Measurements from ENCODE around the gene MDK. TPM values are rescaled to one million over a fixed set of nuclear protein-coding genes. Genes with fewer than 3 reads are reported as not detected.

The MDK gene
- total RNA-seq, 2 experiments from 2014 or later, result 3.5 to 4.1 TPM

- H3K27me3 Mint-ChIP-seq, result no peaks in the 10 kb centered on the region
- peaks cover 50% of the 10 kb centered on the region for H3K36me3 Mint-ChIP-seq (ENCODE audit: low read depth)
- peak overlapping the region; percentile 67 for H3K27ac Mint-ChIP-seq
- POLR2A ChIA-PET, result interaction anchor here (1.3 to 8.8 kb wide), 2 partner anchors 12 to 20 kb away, joined by 4 to 143 read pairs; no protein-coding TSS in a partner anchor
- peak overlapping the region; percentile 74 for H3K4me3 Mint-ChIP-seq
- no peaks in the 10 kb centered on the region for H3K9me3 Mint-ChIP-seq
- no peak for DNase-seq
- CTCF ChIA-PET, result interaction anchor here (0.5 to 10.7 kb wide), 20 partner anchors 9 to 422 kb away, joined by 3 to 210 read pairs (median 5); no protein-coding TSS in a partner anchor
- peaks cover 70% of the 10 kb centered on the region for H3K4me1 Mint-ChIP-seq
Measured at GRCh38 chr11:46351606-46352005, 29.9 kb upstream of the MDK start.

- peak overlapping the region; percentile 74 for H3K4me3 Mint-ChIP-seq
- H3K27ac Mint-ChIP-seq, result peak overlapping the region; percentile 73
- CTCF ChIA-PET, result interaction anchor here (0.5 to 10.7 kb wide), 23 partner anchors 8 to 699 kb away, joined by 3 to 210 read pairs (median 5); no protein-coding TSS in a partner anchor
- peaks cover 52% of the 10 kb centered on the region for H3K36me3 Mint-ChIP-seq (ENCODE audit: low read depth)
- H3K27me3 Mint-ChIP-seq, result no peaks in the 10 kb centered on the region
- peak; percentile 80 for DNase-seq
- peaks cover 71% of the 10 kb centered on the region for H3K4me1 Mint-ChIP-seq
- POLR2A ChIA-PET, result interaction anchor here (0.7 to 8.8 kb wide), 3 partner anchors 11 to 37 kb away, joined by 3 to 143 read pairs (median 4); no protein-coding TSS in a partner anchor
- H3K9me3 Mint-ChIP-seq, result no peaks in the 10 kb centered on the region
Measured at GRCh38 chr11:46352063-46352841, 29.2 kb upstream of the MDK start.

GRCh38 chr11:46353698-46354097, 27.8 kb upstream of the MDK start:
- DNase-seq, result no peak
- Mint-ChIP-seq H3K27ac (peak overlapping the region; percentile 59), H3K9me3 (no peaks in the 10 kb centered on the region), H3K4me1 (peaks cover 76% of the 10 kb centered on the region), H3K4me3 (no peak overlapping the region), H3K27me3 (no peaks in the 10 kb centered on the region), H3K36me3 (ENCODE audit: low read depth) (peaks cover 51% of the 10 kb centered on the region)
- ChIA-PET POLR2A (interaction anchor here (1.2 kb wide), 1 partner anchor 34 kb away, joined by 5 read pairs; no protein-coding TSS in a partner anchor), CTCF (interaction anchor here (0.6 to 10.7 kb wide), 6 partner anchors 12 to 436 kb away, joined by 3 to 210 read pairs (median 8); partner anchors contain the start of gene PEX16)

- Mint-ChIP-seq H3K27ac (no peak overlapping the region), H3K27me3 (no peaks in the 10 kb centered on the region), H3K4me1 (peaks cover 60% of the 10 kb centered on the region), H3K4me3 (no peak overlapping the region), H3K9me3 (no peaks in the 10 kb centered on the region), H3K36me3 (ENCODE audit: low read depth) (peaks cover 26% of the 10 kb centered on the region)
- CTCF ChIA-PET, result interaction anchor here (2.7 kb wide), 1 partner anchor 9 kb away, joined by 17 read pairs; the partner anchor contains the start of gene DGKZ
- DNase-seq, result no peak
- POLR2A ChIA-PET, result interaction anchor here (1.3 kb wide), 1 partner anchor 8 kb away, joined by 3 read pairs; no protein-coding TSS in a partner anchor
Measured at GRCh38 chr11:46356924-46357482, 24.5 kb upstream of the MDK start.

- Mint-ChIP-seq H3K4me1 (peaks cover 62% of the 10 kb centered on the region), H3K4me3 (no peak overlapping the region), H3K36me3 (ENCODE audit: low read depth) (peaks cover 24% of the 10 kb centered on the region), H3K27ac (no peak overlapping the region), H3K9me3 (no peaks in the 10 kb centered on the region), H3K27me3 (no peaks in the 10 kb centered on the region)
- CTCF ChIA-PET, result interaction anchor here (2.7 kb wide), 1 partner anchor 10 kb away, joined by 17 read pairs; the partner anchor contains the start of gene DGKZ
- DNase-seq, result no peak
- POLR2A ChIA-PET, result interaction anchor here (12.2 kb wide), 1 partner anchor 9 kb away, joined by 143 read pairs; the partner anchor contains the start of gene DGKZ
Measured at GRCh38 chr11:46357483-46357936, 24.0 kb upstream of the MDK start.

- POLR2A ChIA-PET, result interaction anchor here (0.8 to 12.2 kb wide), 2 partner anchors 11 to 28 kb away, joined by 3 to 143 read pairs; partner anchors contain the start of gene DGKZ
Measured at GRCh38 chr11:46359953-46360352, 21.5 kb upstream of the MDK start.

GRCh38 chr11:46360878-46361277, 20.6 kb upstream of the MDK start:
- Mint-ChIP-seq H3K9me3 (no peaks in the 10 kb centered on the region), H3K27me3 (no peaks in the 10 kb centered on the region), H3K4me1 (peaks cover 52% of the 10 kb centered on the region), H3K36me3 (ENCODE audit: low read depth) (peaks cover 13% of the 10 kb centered on the region), H3K27ac (peak overlapping the region; percentile 81), H3K4me3 (peak overlapping the region; percentile 67)
- ChIA-PET POLR2A (interaction anchor here (12.2 kb wide), 1 partner anchor 12 kb away, joined by 143 read pairs; the partner anchor contains the start of gene DGKZ), CTCF (interaction anchor here (0.6 to 12.2 kb wide), 6 partner anchors 9 to 169 kb away, joined by 3 to 210 read pairs (median 4); partner anchors contain the start of gene DGKZ)
- no peak for DNase-seq

More at GRCh38 chr11:46359953-46360352, 21.5 kb upstream of the MDK start:
- Mint-ChIP-seq H3K4me1 (peaks cover 48% of the 10 kb centered on the region), H3K9me3 (no peaks in the 10 kb centered on the region), H3K4me3 (no peak overlapping the region), H3K36me3 (ENCODE audit: low read depth) (peaks cover 11% of the 10 kb centered on the region), H3K27ac (no peak overlapping the region), H3K27me3 (no peaks in the 10 kb centered on the region)
- CTCF ChIA-PET, result interaction anchor here (1.6 to 12.2 kb wide), 4 partner anchors 9 to 170 kb away, joined by 3 to 210 read pairs (median 11); partner anchors contain the start of gene DGKZ
- DNase-seq, result no peak

- POLR2A ChIA-PET, result interaction anchor here (12.2 kb wide), 1 partner anchor 13 kb away, joined by 143 read pairs; the partner anchor contains the start of gene DGKZ
- peak overlapping the region; percentile 81 for H3K27ac Mint-ChIP-seq
- no peaks in the 10 kb centered on the region for H3K9me3 Mint-ChIP-seq
- peaks cover 12% of the 10 kb centered on the region for H3K36me3 Mint-ChIP-seq (ENCODE audit: low read depth)
- CTCF ChIA-PET, result interaction anchor here (0.6 to 12.2 kb wide), 7 partner anchors 8 to 246 kb away, joined by 3 to 210 read pairs (median 3); partner anchors contain the start of gene DGKZ
- peak overlapping the region; percentile 67 for H3K4me3 Mint-ChIP-seq
- peaks cover 49% of the 10 kb centered on the region for H3K4me1 Mint-ChIP-seq
- no peaks in the 10 kb centered on the region for H3K27me3 Mint-ChIP-seq
- DNase-seq, result peak; percentile 69
Measured at GRCh38 chr11:46361283-46362155, 19.9 kb upstream of the MDK start.

- Mint-ChIP-seq H3K27ac (peak overlapping the region; percentile 47), H3K9me3 (no peaks in the 10 kb centered on the region), H3K27me3 (no peaks in the 10 kb centered on the region), H3K4me1 (peaks cover 47% of the 10 kb centered on the region), H3K36me3 (ENCODE audit: low read depth) (peaks cover 10% of the 10 kb centered on the region), H3K4me3 (no peak overlapping the region)
- POLR2A ChIA-PET, result interaction anchor here (1.6 to 12.2 kb wide), 2 partner anchors 13 to 16 kb away, joined by 3 to 143 read pairs; partner anchors contain the start of gene DGKZ
- DNase-seq, result no peak
- CTCF ChIA-PET, result interaction anchor here (0.8 to 12.2 kb wide), 2 partner anchors 13 to 246 kb away, joined by 3 to 210 read pairs; partner anchors contain the start of gene DGKZ
Measured at GRCh38 chr11:46362156-46363030, 19.1 kb upstream of the MDK start.

- peak overlapping the region; percentile 44 for H3K27ac Mint-ChIP-seq
- no peak for DNase-seq
- H3K27me3 Mint-ChIP-seq, result no peaks in the 10 kb centered on the region
- H3K9me3 Mint-ChIP-seq, result no peaks in the 10 kb centered on the region
- H3K36me3 Mint-ChIP-seq (ENCODE audit: low read depth), result peaks cover 10% of the 10 kb centered on the region
- CTCF ChIA-PET, result interaction anchor here (12.2 kb wide), 1 partner anchor 13 kb away, joined by 210 read pairs; the partner anchor contains the start of gene DGKZ
- H3K4me3 Mint-ChIP-seq, result no peak overlapping the region
- POLR2A ChIA-PET, result interaction anchor here (1.6 to 12.2 kb wide), 2 partner anchors 14 to 15 kb away, joined by 3 to 143 read pairs; partner anchors contain the start of gene DGKZ
- H3K4me1 Mint-ChIP-seq, result peaks cover 46% of the 10 kb centered on the region
Measured at GRCh38 chr11:46363031-46363407, 18.4 kb upstream of the MDK start.

All from activated CD4-positive, alpha-beta memory T cell treated with anti-CD3 and anti-CD28 coated beads, Interleukin-2, amount 10 ng/mL, durations not matched to agents 7 days and 5 days (primary cell).